GM23338 (cell line): ENCODE data around the gene ATP9B. TPM values are rescaled to one million over a fixed set of nuclear protein-coding genes. Genes with fewer than 3 reads are reported as not detected.

Experiments
- ATAC-seq: fragments of 200-7000 bp; cut with Tn5 transposase; 3 replicates; pipeline ENCODE4 v1.9.1; 2020
- DNase-seq: peaks from one replicate; pipeline ENCODE4 v3.0.0-alpha.2; 2015; ENCODE audit warnings: low spot score
- H2AFZ ChIP-seq: fragments of 200-600 bp; sonication (generic); 2 replicates; pipeline ENCODE4 v1.8.0; 2016; ENCODE audit warnings: antibody characterized with exemption, mild to moderate bottlenecking, moderate library complexity
- H3F3A ChIP-seq: fragments of 200-600 bp; sonication (generic); replicated peaks from 2 replicates; pipeline ENCODE4 v1.8.0; 2017; ENCODE audit warnings: antibody characterized with exemption, mixed run types, low read depth
- H3K27ac ChIP-seq: fragments of 200-600 bp; sonication (generic); 2 replicates; pipeline ENCODE4 v1.6.1; 2016; ENCODE audit warnings: low read depth
- H3K27me3 ChIP-seq: fragments of 200-600 bp; sonication (generic); 2 replicates; pipeline ENCODE4 v1.8.0; 2016; ENCODE audit warnings: mild to moderate bottlenecking, mixed run types, moderate library complexity; ENCODE audit not compliant: insufficient read depth
- H3K36me3 ChIP-seq: fragments of 200-600 bp; sonication (generic); 2 replicates; pipeline ENCODE4 v1.8.0; 2016; ENCODE audit warnings: mild to moderate bottlenecking; ENCODE audit not compliant: insufficient read depth
- H3K4me1 ChIP-seq: fragments of 200-600 bp; sonication (generic); 2 replicates; pipeline ENCODE4 v1.8.0; 2016; ENCODE audit warnings: mild to moderate bottlenecking, moderate library complexity; ENCODE audit not compliant: insufficient read depth
- H3K4me2 ChIP-seq: fragments of 200-600 bp; sonication (generic); 2 replicates; pipeline ENCODE4 v1.7.1; 2017; ENCODE audit warnings: mixed run types
- H3K4me3 ChIP-seq: fragments of 200-600 bp; sonication (generic); 2 replicates; pipeline ENCODE4 v1.6.1; 2016; ENCODE audit warnings: mixed run types
- H3K79me2 ChIP-seq: fragments of 200-600 bp; sonication (generic); replicated peaks from 2 replicates; pipeline ENCODE4 v1.8.0; 2017; ENCODE audit warnings: mild to moderate bottlenecking; ENCODE audit not compliant: insufficient read depth
- H3K9me2 ChIP-seq: fragments of 200-600 bp; sonication (generic); 2 replicates; pipeline ENCODE4 v1.8.0; 2017; ENCODE audit not compliant: insufficient read depth
- H4K20me1 ChIP-seq: fragments of 200-600 bp; sonication (generic); replicated peaks from 2 replicates; pipeline ENCODE4 v1.8.0; 2017; ENCODE audit warnings: mild to moderate bottlenecking; ENCODE audit not compliant: insufficient read depth
- H3K27ac Mint-ChIP-seq: 2 replicates; pipeline ENCODE4 v1.8.0; 2020; ENCODE audit warnings: inconsistent platforms, mild to moderate bottlenecking, moderate library complexity, mixed read lengths
- H3K27me3 Mint-ChIP-seq: 3 replicates; pipeline ENCODE4 v1.8.0; 2022; ENCODE audit warnings: low read depth, mild to moderate bottlenecking, moderate library complexity, mixed read lengths, inconsistent platforms; ENCODE audit not compliant: insufficient read depth, poor library complexity
- H3K36me3 Mint-ChIP-seq: 3 replicates; pipeline ENCODE4 v1.8.0; 2021; ENCODE audit warnings: low read depth, mild to moderate bottlenecking, inconsistent platforms, moderate library complexity, mixed read lengths
- H3K4me1 Mint-ChIP-seq: 3 replicates; pipeline ENCODE4 v1.8.0; 2020; ENCODE audit warnings: mild to moderate bottlenecking, inconsistent platforms, mixed read lengths
- H3K4me3 Mint-ChIP-seq: 3 replicates; pipeline ENCODE4 v1.8.0; 2021; ENCODE audit warnings: moderate library complexity, mild to moderate bottlenecking, inconsistent platforms, mixed read lengths
- H3K9me3 Mint-ChIP-seq: 3 replicates; pipeline ENCODE4 v1.8.0; 2020; ENCODE audit warnings: moderate library complexity, mild to moderate bottlenecking, inconsistent platforms, mixed read lengths
- CREB1 ChIP-seq: fragments of 250-450 bp; sonication (Bioruptor Pico); IDR thresholded peaks from 2 replicates; pipeline ENCODE4 v1.5.0; 2020; ENCODE audit warnings: low read depth, mild to moderate bottlenecking, moderate library complexity
- CTCF ChIP-seq, 2 experiments: fragments of 200-600 bp in 1 of 2; sonication (generic) in 1 of 2; conservative IDR thresholded peaks; 2 replicates each; pipeline versions ENCODE4 v1.5.1 to v1.6.1; 2016 to 2017; ENCODE audit warnings: antibody characterized with exemption in 2 of 2, low read depth in 2 of 2, mild to moderate bottlenecking in 2 of 2, moderate library complexity in 1 of 2
- ETS1 ChIP-seq: IDR thresholded peaks from 2 replicates; pipeline ENCODE4 v1.6.1; 2016; ENCODE audit warnings: antibody characterized with exemption
- EZH2 ChIP-seq: fragments of 200-600 bp; sonication (generic); IDR thresholded peaks from one replicate; pipeline ENCODE4 v1.8.0; 2017; ENCODE audit warnings: antibody characterized with exemption, mild to moderate bottlenecking, low read depth; ENCODE audit not compliant: unreplicated experiment
- EZH2phosphoT487 ChIP-seq: fragments of 200-600 bp; sonication (generic); IDR thresholded peaks from one replicate; pipeline ENCODE4 v1.8.1; 2018; ENCODE audit warnings: antibody characterized with exemption; ENCODE audit not compliant: unreplicated experiment
- POLR2AphosphoS5 ChIP-seq: IDR thresholded peaks from 2 replicates; pipeline ENCODE4 v1.6.1; 2016; ENCODE audit warnings: antibody characterized with exemption, low read depth
- REST ChIP-seq: IDR thresholded peaks from one replicate; pipeline ENCODE4 v1.6.1; 2018; ENCODE audit warnings: antibody characterized with exemption; ENCODE audit not compliant: unreplicated experiment
- STAT1 ChIP-seq: IDR thresholded peaks from one replicate; pipeline ENCODE4 v1.6.1; 2016; ENCODE audit warnings: antibody characterized with exemption; ENCODE audit not compliant: unreplicated experiment
- ZNF114 ChIP-seq: fragments of 250-450 bp; sonication (Bioruptor Pico); IDR thresholded peaks from 2 replicates; pipeline ENCODE4 v1.5.0; 2020; ENCODE audit warnings: mild to moderate bottlenecking, moderate library complexity
- ZNF331 ChIP-seq: fragments of 250-450 bp; sonication (Bioruptor Pico); IDR thresholded peaks from 2 replicates; pipeline ENCODE4 v1.5.0; 2020; ENCODE audit warnings: low read depth, mild to moderate bottlenecking, moderate library complexity
- polyA plus RNA-seq: library from polyadenylated mRNA; unstranded; fragments of >200 nt; fragmentation: Nextera tagmentation; extraction: Ambion mirVana; gene quantifications from 2 replicates; pipeline ENCODE4 v1.2.1, GENCODE V29; 2016
- total RNA-seq: library from RNA; depleted of rRNA; stranded (reverse); fragments of >200 nt; shearing (Covaris generic); gene quantifications from 2 replicates; pipeline ENCODE4 v1.2.3, GENCODE V29; 2014

ATP9B gene
- total and polyA plus RNA-seq, 2 experiments from 2014 or later = 14.2 to 25.6 TPM

GRCh38 chr18:79400591-79401381 is 331.6 kb downstream of the ATP9B start:
- ATAC-seq = no peak
- H3K36me3 ChIP-seq = no peaks in the 10 kb centered on the region
- no peaks in the 10 kb centered on the region for H3K9me2 ChIP-seq
- H3K36me3 Mint-ChIP-seq = no peaks in the 10 kb centered on the region
- peaks cover 42% of the 10 kb centered on the region for H3K27me3 ChIP-seq
- TF ChIP-seq EZH2 = no peak
- TF ChIP-seq EZH2phosphoT487 = no peak
- TF ChIP-seq CREB1 = no peak
- no peak for TF ChIP-seq POLR2AphosphoS5
- no peak for TF ChIP-seq ETS1
- no peak for DNase-seq
- no peak overlapping the region for H2AFZ ChIP-seq
- peaks cover 20% of the 10 kb centered on the region for H3K4me1 Mint-ChIP-seq
- no peaks in the 10 kb centered on the region for H3K79me2 ChIP-seq
- H3K27ac Mint-ChIP-seq = no peak overlapping the region
- peak overlapping the region; percentile 67; the same call in 1 of the 2 replicates for H3K4me2 ChIP-seq
- peaks cover 42% of the 10 kb centered on the region for H3K27me3 Mint-ChIP-seq
- no peak overlapping the region for H3K27ac ChIP-seq
- H3K4me3 ChIP-seq = peak overlapping the region; percentile 64
- H3F3A ChIP-seq = 0 out of 2 replicates have a peak, but pooled peaks cover 8% of the 10 kb centered on the region
- peaks cover 3% of the 10 kb centered on the region; the same call in 1 of the 3 replicates for H3K9me3 Mint-ChIP-seq
- peak overlapping the region; percentile 69 for H3K4me3 Mint-ChIP-seq
- H3K4me1 ChIP-seq = peaks cover 17% of the 10 kb centered on the region
- no peaks in the 10 kb centered on the region; the same call in 1 of the 2 replicates for H4K20me1 ChIP-seq

- peaks cover 3% of the 10 kb centered on the region; the same call in 1 of the 3 replicates for H3K9me3 Mint-ChIP-seq
- Histone ChIP-seq H3K27me3 (peaks cover 33% of the 10 kb centered on the region), H4K20me1 (no peaks in the 10 kb centered on the region; the same call in 1 of the 2 replicates), H3K4me2 (no peak overlapping the region), H3K79me2 (no peaks in the 10 kb centered on the region), H3K27ac (no peak overlapping the region), H3F3A (0 out of 2 replicates have a peak, but pooled peaks cover 8% of the 10 kb centered on the region), H3K9me2 (no peaks in the 10 kb centered on the region), H2AFZ (no peak overlapping the region), H3K36me3 (no peaks in the 10 kb centered on the region), H3K4me1 (peaks cover 16% of the 10 kb centered on the region), H3K4me3 (no peak overlapping the region)
- DNase-seq (no peak), ATAC-seq (no peak)
- peaks cover 25% of the 10 kb centered on the region for H3K4me1 Mint-ChIP-seq
- peaks cover 42% of the 10 kb centered on the region for H3K27me3 Mint-ChIP-seq
- H3K4me3 Mint-ChIP-seq = peak overlapping the region; percentile 69
- H3K36me3 Mint-ChIP-seq = no peaks in the 10 kb centered on the region
- no peak overlapping the region for H3K27ac Mint-ChIP-seq
- TF ChIP-seq REST = no peak
- TF ChIP-seq CTCF (conservative IDR thresholded peaks at IDR 0.05; ENCODE audit: low read depth in 2 of 2) = no peak
- TF ChIP-seq EZH2 = no peak
- no peak for TF ChIP-seq CREB1
- TF ChIP-seq EZH2phosphoT487 = no peak
- no peak for TF ChIP-seq ZNF331 (CRISPR knock-in tag)
- TF ChIP-seq POLR2AphosphoS5 = no peak
- TF ChIP-seq STAT1 = no peak
- no peak for TF ChIP-seq ZNF114 (CRISPR knock-in tag)
Observed at GRCh38 chr18:79401494-79402208, 332.5 kb downstream of the ATP9B start.
